Ovary (tissue), 9 donors: Measurements from ENCODE around the gene CTNNA3. TPM values are rescaled to one million over a fixed set of nuclear protein-coding genes. Genes with fewer than 3 reads are reported as not detected.

Experiments used
- DNase-seq, 5 donors: peaks; one replicate each; pipeline ENCODE4 v3.0.0-alpha.2; 2019 to 2020
- H3K27ac ChIP-seq, 2 donors: fragments of 200-600 bp; one replicate each; pipeline versions ENCODE4 v1.5.1 to v1.8.0; 2019 to 2022
- H3K27me3 ChIP-seq: fragments of 200-600 bp; one replicate; pipeline ENCODE4 v1.8.0; 2022
- H3K36me3 ChIP-seq: fragments of 200-600 bp; sonication (generic); one replicate; pipeline ENCODE4 v1.5.1; 2019
- H3K4me1 ChIP-seq: one replicate; pipeline ENCODE4 v1.8.1; 2013; ENCODE audit warnings: mild to moderate bottlenecking, moderate library complexity; ENCODE audit not compliant: insufficient read depth
- H3K4me3 ChIP-seq: fragments of 200-600 bp; sonication (generic); one replicate; pipeline ENCODE4 v1.5.1; 2017
- H3K9me3 ChIP-seq, 2 donors: fragments of 200-600 bp in 1 of 2; sonication (generic) in 1 of 2; one replicate each; pipeline versions ENCODE4 v1.5.1 to v1.8.1; 2013 to 2019; ENCODE audit warnings: mild to moderate bottlenecking in 1 of 2, moderate library complexity in 1 of 2
- EP300 ChIP-seq: sonication (generic); formaldehyde crosslinking; IDR thresholded peaks from one replicate; pipeline ENCODE4 v1.6.1; 2017; ENCODE audit warnings: antibody characterized with exemption
- POLR2A ChIP-seq: fragments of 450-650 bp; IDR thresholded peaks from one replicate; pipeline ENCODE4 v1.6.1; 2017; ENCODE audit warnings: antibody characterized with exemption, mild to moderate bottlenecking, moderate library complexity
- WGBS, 3 donors: extraction: QIAGEN DNeasy Blood & Tissue Kit in 1 of 3; methylation state at CpG; one replicate each; pipeline versions ENCODE4 v1.1.5 to v1.1.7; 2013 to 2017; 5-methylcytosine and 5-hydroxymethylcytosine counted together
- intact Hi-C, 4 donors: fragments of 100-400 bp; cut with DNase I; formaldehyde crosslinking; loops; one replicate each; pipeline versions ENCODE4 v1.11.0 to v1.15.1; 2022 to 2023
- polyA plus RNA-seq, 2 donors: library from polyadenylated mRNA; stranded (reverse); fragments of 200-250 nt in 1 of 2; fragments of 350-450 nt in 1 of 2; fragmentation: Illumina TruSeq in 1 of 2; extraction: RNeasy Lipid Tissue Mini Kit (QIAGEN cat#74804) in 1 of 2; gene quantifications; one replicate each; pipeline ENCODE4 v1.2.3, GENCODE V29; 2013 to 2014
- total RNA-seq, 7 donors: library from RNA; depleted of rRNA in 2 of 7; stranded (reverse); fragments of >200 nt in 2 of 7; fragmentation: NEBNext Ultra II Directional in 3 of 7; extraction: Animal tissue kit (Norgen Biotek cat#: 25700) in 3 of 7; gene quantifications; one replicate each; pipeline versions ENCODE4 v1.1.0 to v1.2.4, GENCODE V29; 2016 to 2023
- TF ChIP-seq, protein P1 (sequence below), 3 donors: fragments of 450-650 bp in 2 of 3; fragments of 200-600 bp in 1 of 3; IDR thresholded peaks; one replicate each; pipeline versions ENCODE4 v1.5.1 to v1.8.0; 2016 to 2022; ENCODE audit warnings: antibody characterized with exemption in 3 of 3, mild to moderate bottlenecking in 1 of 3
- donor health status: DM: no; HTN: no; CAD: no; lungs with moderate emphysema.
- donor health status: DM: no; HTN: no; CAD: no.
- donor health status: Bipolar disorder and iron deficiency.
- donor health status: DM: yes; HTN: yes; CAD: no.
- donor health status: DM: no; HTN: no; CAD: no.
- donor health status: DM: yes; HTN: yes; CAD: no.

Gene CTNNA3
- total and polyA plus RNA-seq, 9 donors, result 1.9 to 9.7 (median 4.0) TPM

DNA sequence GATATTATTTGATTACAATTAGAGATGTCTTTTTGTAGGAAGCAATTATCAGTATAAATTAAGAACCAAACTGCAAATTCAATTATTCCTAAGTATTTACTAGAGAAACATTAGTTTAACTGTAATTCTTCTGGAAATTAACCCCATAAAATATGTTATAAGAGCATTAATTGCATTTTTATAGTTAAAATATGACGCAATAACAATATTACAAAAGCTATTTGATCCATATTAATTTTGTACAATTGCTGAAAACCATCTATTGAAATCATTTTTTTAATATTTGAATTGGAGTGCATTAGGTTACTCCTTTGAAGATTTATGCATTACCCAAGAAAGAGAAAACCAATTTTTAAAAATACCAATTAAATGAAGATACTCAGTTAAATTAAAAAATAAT, 1024.9 kb downstream of the CTNNA3 start:
- no peak for DNase-seq
- Histone ChIP-seq H3K36me3 (no peaks in the 10 kb centered on the region), H3K4me1 (no peaks in the 10 kb centered on the region), H3K9me3 (no peaks in the 10 kb centered on the region), H3K4me3 (no peak overlapping the region), H3K27me3 (no peaks in the 10 kb centered on the region), H3K27ac (no peak overlapping the region)
- intact Hi-C loops, result no loop called here
- TF ChIP-seq, protein P1, sequence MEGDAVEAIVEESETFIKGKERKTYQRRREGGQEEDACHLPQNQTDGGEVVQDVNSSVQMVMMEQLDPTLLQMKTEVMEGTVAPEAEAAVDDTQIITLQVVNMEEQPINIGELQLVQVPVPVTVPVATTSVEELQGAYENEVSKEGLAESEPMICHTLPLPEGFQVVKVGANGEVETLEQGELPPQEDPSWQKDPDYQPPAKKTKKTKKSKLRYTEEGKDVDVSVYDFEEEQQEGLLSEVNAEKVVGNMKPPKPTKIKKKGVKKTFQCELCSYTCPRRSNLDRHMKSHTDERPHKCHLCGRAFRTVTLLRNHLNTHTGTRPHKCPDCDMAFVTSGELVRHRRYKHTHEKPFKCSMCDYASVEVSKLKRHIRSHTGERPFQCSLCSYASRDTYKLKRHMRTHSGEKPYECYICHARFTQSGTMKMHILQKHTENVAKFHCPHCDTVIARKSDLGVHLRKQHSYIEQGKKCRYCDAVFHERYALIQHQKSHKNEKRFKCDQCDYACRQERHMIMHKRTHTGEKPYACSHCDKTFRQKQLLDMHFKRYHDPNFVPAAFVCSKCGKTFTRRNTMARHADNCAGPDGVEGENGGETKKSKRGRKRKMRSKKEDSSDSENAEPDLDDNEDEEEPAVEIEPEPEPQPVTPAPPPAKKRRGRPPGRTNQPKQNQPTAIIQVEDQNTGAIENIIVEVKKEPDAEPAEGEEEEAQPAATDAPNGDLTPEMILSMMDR (IDR thresholded peaks at IDR 0.05), result no peak
- TF ChIP-seq EP300 (no peak), POLR2A (no peak)
- 0 to 94% (median 52%) methylated on average over 1 of the region's 1 CpG for WGBS, 3 donors

DNA sequence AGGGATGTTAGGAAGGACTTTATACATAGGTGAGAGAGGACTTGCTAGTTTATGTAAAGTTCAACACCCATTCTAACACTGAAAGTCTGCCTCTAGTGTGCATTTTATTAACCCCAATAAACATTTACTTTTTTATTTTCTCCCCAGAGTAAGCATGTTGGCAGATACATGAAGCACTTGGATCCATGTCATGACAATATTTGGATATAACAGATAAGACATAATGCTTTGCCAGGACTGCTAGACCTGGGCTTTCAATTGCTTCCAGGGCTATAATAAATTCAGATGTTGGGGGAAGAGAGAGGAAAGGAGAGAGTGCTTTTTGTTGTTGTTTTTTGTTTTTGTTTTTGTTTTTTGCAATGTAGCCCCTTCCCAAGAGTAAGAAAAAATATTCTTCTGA, 1039.5 kb downstream of the CTNNA3 start:
- H3K4me1 ChIP-seq, result no peaks in the 10 kb centered on the region
- H3K36me3 ChIP-seq, result no peaks in the 10 kb centered on the region
- H3K9me3 ChIP-seq, result no peaks in the 10 kb centered on the region
- no peaks in the 10 kb centered on the region for H3K27me3 ChIP-seq
- no peak for DNase-seq
- no peak overlapping the region for H3K27ac ChIP-seq
- intact Hi-C loops, result no loop called here
- TF ChIP-seq, protein P1 (IDR thresholded peaks at IDR 0.05), result no peak
- TF ChIP-seq POLR2A (no peak), EP300 (no peak)
- H3K4me3 ChIP-seq, result no peak overlapping the region

DNA sequence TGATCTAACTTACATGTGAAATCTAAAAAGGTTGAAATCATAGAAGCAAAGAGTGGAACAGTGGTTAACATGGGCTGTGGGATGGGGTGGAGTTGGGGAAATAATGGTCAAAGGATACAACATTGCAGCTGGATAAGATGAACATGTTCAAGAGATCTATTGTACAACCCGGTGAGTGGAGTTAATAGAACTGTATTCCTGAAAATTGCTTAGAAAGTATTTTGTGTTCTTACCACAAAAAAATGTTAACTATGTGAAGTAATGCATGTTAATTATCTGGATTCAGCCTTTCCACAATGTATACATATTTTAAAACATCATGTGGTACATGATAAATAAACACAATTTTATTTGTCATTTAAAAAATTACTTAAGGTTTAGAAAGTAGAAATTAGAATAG, 1041.1 kb downstream of the CTNNA3 start:
- Histone ChIP-seq H3K27me3 (no peaks in the 10 kb centered on the region), H3K36me3 (no peaks in the 10 kb centered on the region), H3K9me3 (no peaks in the 10 kb centered on the region), H3K4me3 (no peak overlapping the region), H3K27ac (no peak overlapping the region), H3K4me1 (no peaks in the 10 kb centered on the region)
- intact Hi-C loops, result no loop called here
- DNase-seq, result no peak
- WGBS, 3 donors, result 0 to 45% (median 39%) methylated on average over 1 of the region's 1 CpG
- TF ChIP-seq, protein P1 (IDR thresholded peaks at IDR 0.05), result no peak
- TF ChIP-seq EP300 (no peak), POLR2A (no peak)

DNA sequence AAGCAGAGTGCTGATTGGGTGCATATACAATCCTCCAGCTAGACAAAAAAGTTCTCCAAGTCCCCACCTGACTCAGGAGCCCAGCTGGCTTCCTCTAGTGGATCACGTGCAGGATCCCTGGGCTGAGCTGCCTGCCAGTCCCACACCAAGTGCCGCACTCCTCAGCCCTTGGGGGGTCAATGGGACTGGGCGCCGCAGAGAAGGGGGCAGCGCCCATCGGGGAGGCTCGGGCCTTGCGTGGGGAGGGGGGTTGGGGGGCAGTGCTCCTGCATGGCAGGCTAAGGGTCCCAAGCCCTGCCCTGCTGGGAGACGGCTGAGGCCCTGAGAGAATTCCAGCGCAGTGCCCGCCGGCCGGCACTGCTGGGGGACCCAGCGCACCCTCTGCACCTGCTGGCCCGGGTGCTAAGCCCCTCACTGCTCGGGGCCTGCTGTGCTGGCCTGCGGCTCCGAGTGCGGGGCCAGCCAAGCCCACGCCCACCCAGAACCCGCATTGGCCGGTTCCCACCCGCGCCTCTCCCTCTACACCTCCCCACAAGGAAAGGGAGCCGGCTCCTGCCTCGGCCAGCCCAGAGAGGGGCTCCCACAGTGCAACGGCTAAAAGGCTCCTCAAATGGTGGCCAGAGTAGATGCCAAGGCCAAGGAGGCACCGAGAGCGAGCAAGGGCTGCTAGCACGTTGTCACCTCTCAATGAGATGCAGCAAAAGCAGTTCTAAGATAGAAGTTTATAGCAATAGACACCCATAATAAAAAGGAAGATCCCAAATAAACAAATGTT, 1044.5 kb downstream of the CTNNA3 start:
- Histone ChIP-seq H3K36me3 (no peaks in the 10 kb centered on the region), H3K27me3 (no peaks in the 10 kb centered on the region), H3K9me3 (no peaks in the 10 kb centered on the region), H3K4me1 (no peaks in the 10 kb centered on the region), H3K4me3 (no peak overlapping the region), H3K27ac (no peak overlapping the region)
- DNase-seq, result no peak
- intact Hi-C loops, result no loop called here
- TF ChIP-seq, protein P1 (IDR thresholded peaks at IDR 0.05), result no peak
- TF ChIP-seq POLR2A (no peak), EP300 (no peak)
- WGBS, 3 donors, result 78 to 93% (median 90%) methylated on average over 20 to 30 of the region's 30 CpGs
